ENCODE results near the gene SOHLH2.

Gene SOHLH2

GRCh38 chr13:36183901-36184300, 30.5 kb downstream of the SOHLH2 start:
- DNase-seq = no peak

GRCh38 chr13:36175621-36176020, 38.7 kb downstream of the SOHLH2 start:
- no peak for DNase-seq

DNA sequence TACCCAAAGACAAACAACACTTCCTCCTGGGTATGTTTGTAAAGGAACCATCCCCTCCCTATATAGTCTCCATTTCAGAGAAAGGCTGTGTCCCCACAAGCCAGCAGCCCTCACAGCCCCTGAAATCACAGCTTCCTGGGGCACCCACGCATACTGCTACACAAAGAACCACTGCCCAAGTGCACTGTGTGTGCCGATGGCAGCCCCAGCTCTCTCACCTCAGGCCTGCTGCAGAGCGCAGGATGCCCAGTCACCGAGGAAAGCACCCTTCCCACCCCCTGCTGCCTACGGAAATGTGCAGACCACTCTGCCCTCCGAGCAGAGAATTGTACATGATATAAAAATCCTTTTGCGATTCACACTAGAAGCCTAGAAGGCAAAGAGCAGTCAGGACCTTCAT, 39.4 kb downstream of the SOHLH2 start:
- DNase-seq = no peak

DNA sequence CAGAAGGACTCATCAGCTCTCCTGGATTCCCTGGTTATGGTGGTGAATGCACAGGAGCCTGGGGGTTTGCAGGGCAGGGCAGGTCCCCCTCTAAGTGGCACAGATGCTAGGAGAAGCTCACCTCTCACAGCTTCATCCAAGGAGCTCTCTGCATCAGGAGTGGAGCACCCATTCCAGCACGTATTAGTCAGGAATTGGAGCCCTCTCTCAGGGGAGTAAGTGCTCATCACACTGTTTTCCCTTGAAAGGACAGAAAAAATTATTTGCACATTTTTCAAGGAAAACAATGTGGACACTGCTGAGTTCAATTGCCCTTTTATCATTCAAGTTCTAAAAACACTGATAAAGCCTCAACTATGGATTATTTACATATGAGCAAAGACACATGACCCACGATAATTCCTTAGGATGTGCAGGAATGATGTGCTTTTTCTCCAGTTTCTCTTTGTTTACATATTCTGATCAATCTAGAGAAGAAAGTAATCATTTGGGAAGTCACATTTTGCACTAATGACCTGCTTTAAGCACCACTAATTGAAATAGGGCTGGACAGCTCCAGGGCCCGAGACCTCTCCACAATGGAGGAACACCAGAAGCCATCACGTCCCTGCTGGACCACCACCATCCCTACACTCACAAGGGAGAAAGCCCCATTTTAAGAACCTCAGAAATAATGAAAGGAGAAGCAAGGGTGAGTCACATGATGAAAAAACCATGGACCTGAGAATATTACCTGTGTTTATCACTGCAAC, 40.6 kb downstream of the SOHLH2 start:
- DNase-seq = no peak

- no peak for DNase-seq
Measured at GRCh38 chr13:36166046-36166445, 48.3 kb downstream of the SOHLH2 start.

- DNase-seq = no peak
Measured at GRCh38 chr13:36163809-36164308, 50.5 kb downstream of the SOHLH2 start.

GRCh38 chr13:36163286-36163685, 51.1 kb downstream of the SOHLH2 start:
- DNase-seq = no peak

GRCh38 chr13:36160297-36160696, 54.1 kb downstream of the SOHLH2 start:
- DNase-seq = no peak

DNA sequence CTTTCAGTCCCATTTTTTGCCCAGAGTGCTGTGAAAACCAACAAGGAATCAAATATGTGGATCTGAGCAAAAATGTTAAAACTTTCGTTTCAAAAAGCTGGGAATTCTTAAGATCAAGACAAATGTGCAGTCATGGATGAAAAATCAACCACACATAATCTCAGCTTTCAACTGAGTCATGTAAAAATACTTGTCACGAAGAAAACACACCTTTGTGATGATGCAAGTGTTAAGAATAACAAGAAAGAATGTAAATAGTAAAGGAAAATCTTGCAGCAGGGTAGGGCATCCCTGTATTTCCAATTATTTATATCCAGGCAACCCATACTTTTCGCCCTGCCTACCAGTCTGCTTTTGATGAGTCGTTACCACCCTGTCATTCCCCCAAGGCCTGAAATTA, 55.7 kb downstream of the SOHLH2 start:
- no peak for DNase-seq

DNA sequence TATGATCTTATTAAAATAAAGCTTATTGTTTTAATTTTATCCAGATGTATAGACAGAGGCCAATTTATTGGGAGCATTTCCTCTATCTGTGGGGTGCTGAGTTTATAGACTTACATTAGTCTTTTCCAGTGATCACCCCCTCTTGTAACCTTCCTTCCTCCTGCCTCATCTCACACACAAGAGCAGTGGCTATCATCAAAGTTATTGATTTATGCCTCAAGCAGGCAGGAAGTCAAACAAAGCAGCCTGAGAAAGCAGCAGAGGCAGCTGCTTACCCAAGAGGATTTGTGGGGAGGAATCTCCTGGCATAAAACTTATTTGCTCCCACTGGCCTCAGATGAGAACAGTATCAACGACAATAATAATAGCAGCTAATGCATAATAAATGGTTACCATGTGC, 56.9 kb downstream of the SOHLH2 start:
- DNase-seq = no peak

DNA sequence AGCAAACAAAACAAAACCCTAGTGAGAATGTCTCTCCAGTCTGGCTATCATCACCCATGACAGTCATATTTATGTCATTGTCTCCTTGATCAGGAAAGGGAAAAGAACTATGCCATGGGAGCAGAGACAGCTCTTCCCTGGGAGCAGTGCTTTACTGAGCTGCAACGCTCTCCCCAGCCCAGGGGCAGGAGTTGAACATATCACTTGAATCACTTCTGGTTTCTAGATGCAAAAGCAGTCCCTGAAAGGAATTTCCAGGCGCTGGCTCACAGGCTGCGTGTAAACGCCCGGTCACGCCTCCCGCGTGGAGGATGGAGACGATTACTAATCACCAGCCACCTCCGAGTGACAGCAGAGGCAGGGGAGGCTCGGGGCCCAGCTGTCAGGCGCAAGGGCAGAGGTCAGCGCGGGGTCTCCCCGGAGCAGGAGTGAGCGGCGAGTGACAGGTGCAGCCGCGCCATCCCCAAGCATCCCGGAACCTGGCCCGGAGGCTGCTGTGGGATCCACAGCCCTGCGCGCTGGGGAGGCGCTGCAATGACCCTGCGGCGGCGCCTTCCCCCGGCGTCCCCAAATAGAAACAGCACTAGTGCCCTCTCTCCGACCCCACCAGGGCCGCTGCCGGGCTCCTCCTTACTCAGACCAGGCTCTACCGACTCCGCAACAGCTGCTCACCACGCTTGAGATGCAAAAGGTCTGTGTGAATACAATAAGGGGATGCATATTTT, 59.6 kb downstream of the SOHLH2 start:
- DNase-seq = no peak

DNA sequence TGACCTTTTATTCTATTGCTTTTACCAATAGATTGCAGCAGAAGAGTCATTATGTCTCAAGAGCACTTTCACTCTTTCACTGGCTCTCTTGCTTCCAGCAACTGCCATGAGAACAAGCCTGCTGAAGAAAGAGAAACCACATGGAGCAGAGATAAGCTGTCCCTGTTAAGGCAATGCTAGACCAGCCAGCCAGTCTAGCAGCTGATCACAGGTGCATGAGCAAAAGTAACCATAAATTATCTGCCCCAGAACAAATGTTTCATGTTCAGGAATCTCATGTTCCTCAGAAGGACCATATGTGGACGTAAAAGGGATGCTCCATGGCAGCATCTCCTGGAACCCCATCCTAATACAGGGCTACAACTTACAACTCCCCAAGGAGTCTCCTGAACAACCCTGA, 62.8 kb downstream of the SOHLH2 start:
- DNase-seq = no peak

GRCh38 chr13:36148446-36148845, 65.9 kb downstream of the SOHLH2 start:
- no peak for DNase-seq

GRCh38 chr13:36147330-36147729, 67.0 kb downstream of the SOHLH2 start:
- DNase-seq = no peak

- DNase-seq = no peak
Measured at GRCh38 chr13:36146511-36147269, 67.7 kb downstream of the SOHLH2 start.

GRCh38 chr13:36143738-36144137, 70.6 kb downstream of the SOHLH2 start:
- no peak for DNase-seq

GRCh38 chr13:36142735-36143134, 71.6 kb downstream of the SOHLH2 start:
- DNase-seq = no peak

DNA sequence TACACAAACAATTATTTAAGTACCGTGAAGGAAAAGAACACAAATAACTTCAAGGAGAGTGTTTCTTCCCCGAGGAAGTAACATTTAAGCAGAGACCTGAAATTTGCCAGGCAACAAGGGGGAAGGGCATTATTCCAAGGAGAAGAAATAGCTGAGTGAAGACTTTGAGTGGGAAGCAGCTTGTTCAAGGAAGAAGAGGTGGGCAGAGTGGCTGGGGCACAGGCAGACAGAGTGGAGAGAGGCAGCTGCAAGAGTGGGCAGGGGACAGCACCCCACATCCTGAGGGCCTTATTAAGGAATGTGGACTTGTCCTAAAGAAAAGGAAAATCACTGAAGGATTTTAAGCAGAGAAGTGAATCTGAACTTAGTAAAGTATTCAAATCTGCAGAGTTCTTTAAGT, 78.5 kb downstream of the SOHLH2 start:
- no peak for DNase-seq

DNA sequence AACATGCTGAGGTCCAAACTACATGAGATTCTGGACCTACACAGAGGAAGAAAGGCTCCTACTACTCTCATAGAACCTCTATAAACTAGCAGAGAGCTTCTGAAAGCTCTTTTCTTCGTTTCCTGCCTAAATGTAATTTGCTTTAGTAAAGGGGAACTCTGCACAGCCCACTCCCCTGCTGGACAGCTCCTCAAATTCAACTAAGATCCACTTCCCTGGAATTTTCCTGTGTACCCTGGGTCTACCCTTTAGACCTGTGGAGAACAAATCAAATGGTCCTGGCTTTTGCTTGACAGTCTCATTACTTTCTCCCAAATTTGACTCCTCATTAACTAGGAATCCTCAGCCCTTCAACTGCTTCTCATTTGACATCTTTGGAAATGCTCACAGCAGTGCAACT, 79.7 kb downstream of the SOHLH2 start:
- DNase-seq = no peak

GRCh38 chr13:36133950-36134626, 80.3 kb downstream of the SOHLH2 start:
- DNase-seq = no peak

GRCh38 chr13:36132376-36132775, 82.0 kb downstream of the SOHLH2 start:
- no peak for DNase-seq

DNA sequence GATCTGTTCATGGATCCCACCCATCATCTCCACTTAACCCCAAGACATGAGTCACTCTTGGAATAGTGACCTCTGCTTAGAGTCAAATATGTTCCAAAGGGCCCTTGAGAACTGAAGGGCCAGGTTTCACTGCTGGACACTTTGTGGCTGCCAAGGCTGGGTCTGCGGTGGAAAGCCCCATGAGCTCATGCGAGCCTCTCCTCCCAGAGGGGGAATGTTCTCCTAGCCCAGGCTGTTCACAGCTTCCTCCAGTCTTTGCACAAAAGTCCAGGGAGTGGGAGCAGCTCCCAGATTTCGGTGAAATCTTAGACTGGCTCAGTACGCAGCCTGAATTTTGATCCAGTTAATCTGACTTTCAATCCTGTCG, 82.4 kb downstream of the SOHLH2 start:
- no peak for DNase-seq

Data from activated CD4-positive, alpha-beta T cell treated with anti-CD3 and anti-CD28 coated beads for 4 hours (primary cell).